NCI-H460 (cell line): Measurements from ENCODE around the gene RFX4. TPM values are rescaled to one million over a fixed set of nuclear protein-coding genes. Genes with fewer than 3 reads are reported as not detected.

Source experiments
- DNase-seq: peaks from one replicate; pipeline ENCODE4 v3.0.0-alpha.2; 2016; ENCODE audit warnings: low read depth; ENCODE audit errors: extremely low read depth
- polyA plus RNA-seq: library from polyadenylated mRNA; depleted of rRNA; stranded (reverse); fragments of >200 nt; gene quantifications from 2 replicates; pipeline ENCODE4 v1.2.3, GENCODE V29; 2014; cell fraction: nucleus; rRNA removed
- total RNA-seq: library from RNA; depleted of rRNA; stranded (reverse); fragments of >200 nt; shearing (Covaris generic); gene quantifications from 2 replicates; pipeline ENCODE4 v1.2.3, GENCODE V29; 2014; rRNA removed

Gene RFX4
- not detected in 2 replicates for total RNA-seq
- polyA plus RNA-seq: not detected in 2 replicates

DNA sequence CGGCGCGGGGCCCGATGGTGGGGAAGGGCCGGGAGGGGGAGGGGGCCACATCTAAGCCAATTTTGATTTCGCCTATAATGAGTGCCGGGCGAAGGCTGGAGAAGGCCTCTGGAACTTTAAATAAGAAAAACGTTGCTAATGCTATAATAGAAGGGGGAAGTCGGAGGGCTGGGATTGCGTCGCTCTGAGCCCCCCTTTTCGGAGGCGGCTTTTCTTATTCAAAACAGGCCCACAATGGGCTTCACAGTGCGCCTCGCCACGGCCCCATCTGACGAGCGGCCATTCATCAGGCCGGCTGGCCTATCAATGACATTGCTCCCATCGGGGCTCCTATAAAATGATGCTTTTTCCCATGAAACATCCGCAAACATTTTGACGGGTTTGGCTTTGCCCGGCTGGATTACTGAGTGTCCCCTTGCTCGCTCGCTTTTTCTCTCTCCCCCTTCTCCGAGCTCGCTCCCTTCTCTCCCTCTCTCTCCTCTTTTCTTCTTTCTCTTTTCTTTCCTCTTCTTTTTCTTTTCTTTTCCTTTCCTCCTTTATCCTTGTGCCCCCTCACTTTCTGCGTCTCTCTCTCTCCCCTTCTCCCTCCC is at the start of gene RFX4:
Gene RFX4, plus strand, starts transcription at position 364 of the 590 bp plus-strand sequence. CDS start 317 bp downstream, outside the sequence.
- no peak for DNase-seq

DNA sequence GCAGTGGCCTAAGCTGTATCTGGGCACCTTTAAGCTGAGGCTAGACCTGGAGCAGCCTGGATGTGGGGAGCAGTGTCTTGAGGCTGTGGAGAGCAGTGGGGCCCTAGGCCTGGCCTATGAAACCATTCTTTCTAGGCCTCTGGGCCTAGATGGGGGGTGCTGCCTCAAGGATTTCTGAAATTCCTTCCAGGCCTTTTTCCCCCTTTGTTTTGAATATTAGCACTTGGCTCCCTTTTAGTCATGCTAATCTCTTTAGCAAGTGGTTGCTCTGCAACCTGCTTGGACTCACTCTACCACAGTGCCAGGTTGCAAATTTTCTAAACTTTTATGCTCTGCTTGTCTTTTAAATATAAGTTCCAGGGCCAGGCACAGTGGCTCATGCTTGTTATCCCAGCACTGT is 41.6 kb upstream of the RFX4 start:
- no peak for DNase-seq

DNA sequence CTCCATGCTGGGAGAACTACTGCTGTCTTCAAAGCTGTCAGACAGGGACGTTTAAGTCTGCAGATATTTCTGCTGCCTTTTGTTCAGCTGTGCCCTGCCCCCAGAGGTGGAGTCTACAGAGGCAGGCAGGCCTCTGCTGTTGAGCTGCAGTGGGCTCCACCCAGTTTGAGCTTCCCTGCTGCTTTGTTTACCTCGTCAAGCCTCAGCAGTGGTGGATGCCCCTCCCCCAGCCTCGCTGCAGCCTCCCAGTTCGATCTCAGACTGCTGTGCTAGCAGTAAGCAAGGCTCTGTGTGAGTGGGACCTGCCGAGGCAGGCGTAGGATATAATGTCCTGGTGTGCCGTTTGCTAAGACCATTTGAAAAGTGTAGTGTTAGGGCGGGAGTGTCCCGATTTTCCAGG is 31.4 kb upstream of the RFX4 start:
- DNase-seq: no peak

DNA sequence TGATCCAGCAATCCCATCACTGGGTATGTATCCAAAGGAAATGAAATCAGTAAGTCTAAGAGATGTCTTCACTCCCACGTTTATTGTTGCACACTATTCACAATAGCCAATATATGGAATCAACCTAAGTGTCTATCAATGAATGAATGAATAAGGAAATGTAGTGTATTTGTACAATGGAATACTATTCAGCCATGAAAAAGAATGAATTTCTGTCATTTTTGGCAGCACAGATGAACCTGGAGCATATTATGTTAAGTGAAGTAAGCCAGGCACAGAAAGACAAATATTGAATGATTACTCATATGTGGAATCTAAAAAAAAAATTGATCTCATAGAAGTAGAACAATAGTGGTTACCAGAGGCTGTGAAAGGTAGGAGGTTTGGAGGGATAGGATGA is 30.6 kb upstream of the RFX4 start:
- DNase-seq: no peak

DNA sequence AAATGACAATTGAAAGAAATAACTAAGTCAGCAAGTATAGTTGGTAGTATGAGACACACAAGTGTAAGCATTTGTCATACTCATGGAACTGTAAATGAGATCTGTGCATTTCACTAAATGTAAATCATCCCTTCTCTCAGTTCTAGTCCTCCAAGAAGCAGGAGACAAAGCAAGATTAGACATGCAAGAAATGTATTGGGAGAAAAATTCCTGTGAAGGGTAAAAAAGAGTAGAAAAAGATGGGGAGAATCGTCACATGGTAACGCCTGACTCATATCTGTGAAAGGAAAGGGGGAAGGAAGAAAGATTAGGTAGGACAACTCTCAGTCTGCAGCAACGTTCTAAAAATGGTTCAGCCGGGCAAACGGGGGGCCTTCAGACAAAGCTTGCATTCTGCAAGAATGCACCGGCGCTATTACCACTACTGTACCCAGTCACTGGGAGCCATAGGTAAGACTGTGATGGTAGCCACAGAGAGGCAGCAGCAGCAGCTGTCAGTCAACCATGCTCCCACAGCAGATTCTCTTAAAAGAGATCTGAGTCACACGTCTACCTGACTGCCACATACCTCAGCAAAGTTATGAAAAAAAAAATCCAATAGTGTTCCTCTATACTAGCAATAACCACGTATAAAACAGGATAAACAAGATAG is 18.0 kb upstream of the RFX4 start:
- DNase-seq: no peak

DNA sequence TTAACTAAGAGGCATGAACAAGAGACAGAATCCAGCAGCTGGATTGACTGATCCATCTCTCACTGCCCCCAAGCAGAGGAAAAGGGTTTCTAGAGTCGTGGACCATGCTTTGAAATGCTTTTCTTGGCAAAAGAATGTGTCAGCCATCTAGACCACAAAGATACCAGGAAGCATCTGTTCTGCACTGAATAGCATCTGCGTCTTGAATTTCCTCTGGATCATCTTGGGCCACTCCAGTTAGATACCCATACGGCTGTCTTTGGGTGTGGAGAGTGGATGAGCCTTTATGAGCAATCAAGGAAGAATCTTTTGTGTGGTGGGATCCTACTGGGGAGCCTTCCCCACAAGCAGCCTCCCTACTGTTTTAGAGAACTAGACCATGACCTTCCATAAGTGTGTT is 16.0 kb upstream of the RFX4 start:
- no peak for DNase-seq

DNA sequence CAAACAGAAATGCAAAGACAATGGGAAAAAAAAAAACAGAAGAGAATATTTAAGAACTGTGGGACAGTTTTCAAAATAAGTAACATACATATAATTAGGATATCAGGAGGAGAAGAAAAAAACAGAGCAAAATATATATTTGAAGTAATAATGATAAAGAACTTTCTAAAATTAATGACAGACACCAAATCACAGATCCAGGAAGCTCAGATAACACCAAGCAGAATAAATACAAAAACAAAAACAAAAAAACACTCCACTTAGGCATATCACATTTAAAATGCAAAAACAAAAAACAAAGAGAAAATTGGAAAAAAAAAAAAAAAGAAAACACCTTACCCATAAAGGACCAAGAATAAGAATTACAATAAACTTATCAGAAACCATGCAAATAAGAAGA is 9.6 kb upstream of the RFX4 start:
- no peak for DNase-seq

DNA sequence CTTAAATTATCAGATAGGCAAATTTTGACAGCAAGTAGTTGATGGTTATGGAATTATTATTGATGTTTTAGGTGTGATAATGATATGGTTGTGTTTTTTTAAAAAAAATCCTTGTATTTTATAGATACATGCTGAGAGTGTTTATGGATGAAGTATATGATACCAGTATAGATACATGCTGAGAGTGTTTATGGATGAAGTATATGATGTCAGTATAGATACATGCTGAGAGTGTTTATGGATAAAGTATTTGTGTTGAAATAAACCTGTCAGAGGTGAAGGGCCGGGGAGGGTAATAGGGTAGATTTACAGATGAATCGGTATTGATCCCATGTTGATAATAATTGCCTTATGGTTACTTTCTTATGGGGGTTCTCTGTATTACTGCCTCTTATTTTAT is 6.0 kb upstream of the RFX4 start:
- no peak for DNase-seq

DNA sequence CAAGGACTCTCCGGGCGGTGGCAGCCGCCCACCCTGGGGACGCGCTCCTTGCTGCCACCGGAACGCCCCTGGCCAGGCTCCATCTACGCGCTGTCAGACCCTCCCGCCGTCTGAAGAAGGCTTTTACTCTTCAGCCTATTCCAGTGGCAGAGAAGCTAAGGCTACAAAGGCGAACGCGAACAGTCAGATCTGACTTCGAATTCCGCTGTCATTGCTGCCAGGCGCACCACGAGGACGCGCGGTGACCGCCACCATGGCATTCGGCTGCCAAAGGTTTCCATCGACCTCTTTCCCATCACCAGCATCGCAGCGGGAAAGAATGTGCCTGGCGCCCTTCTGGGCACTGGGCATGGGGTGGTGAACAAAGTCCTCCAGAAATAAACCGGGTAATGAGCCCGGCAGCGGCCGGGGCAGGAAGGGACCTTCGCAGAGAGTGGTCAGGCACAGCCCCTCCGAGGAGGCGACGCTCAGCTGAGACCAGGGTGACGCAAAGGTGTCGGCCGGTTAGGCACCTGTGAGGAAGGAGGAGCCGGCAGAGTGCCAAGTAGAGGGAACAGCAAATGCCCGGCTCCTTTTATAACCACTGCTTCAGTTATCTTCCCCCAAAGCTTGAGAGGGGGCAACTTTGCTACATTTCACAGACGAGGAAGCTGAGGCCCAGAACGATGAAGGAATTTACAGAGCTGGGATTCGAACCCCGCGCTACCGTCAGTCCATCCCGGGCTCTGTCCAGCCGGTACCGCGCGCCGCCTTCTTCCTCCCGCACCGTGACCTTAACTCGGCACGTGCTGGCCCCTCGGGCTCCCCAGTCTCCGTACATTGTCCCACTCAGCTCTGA is 1.9 kb upstream of the RFX4 start:
- no peak for DNase-seq

DNA sequence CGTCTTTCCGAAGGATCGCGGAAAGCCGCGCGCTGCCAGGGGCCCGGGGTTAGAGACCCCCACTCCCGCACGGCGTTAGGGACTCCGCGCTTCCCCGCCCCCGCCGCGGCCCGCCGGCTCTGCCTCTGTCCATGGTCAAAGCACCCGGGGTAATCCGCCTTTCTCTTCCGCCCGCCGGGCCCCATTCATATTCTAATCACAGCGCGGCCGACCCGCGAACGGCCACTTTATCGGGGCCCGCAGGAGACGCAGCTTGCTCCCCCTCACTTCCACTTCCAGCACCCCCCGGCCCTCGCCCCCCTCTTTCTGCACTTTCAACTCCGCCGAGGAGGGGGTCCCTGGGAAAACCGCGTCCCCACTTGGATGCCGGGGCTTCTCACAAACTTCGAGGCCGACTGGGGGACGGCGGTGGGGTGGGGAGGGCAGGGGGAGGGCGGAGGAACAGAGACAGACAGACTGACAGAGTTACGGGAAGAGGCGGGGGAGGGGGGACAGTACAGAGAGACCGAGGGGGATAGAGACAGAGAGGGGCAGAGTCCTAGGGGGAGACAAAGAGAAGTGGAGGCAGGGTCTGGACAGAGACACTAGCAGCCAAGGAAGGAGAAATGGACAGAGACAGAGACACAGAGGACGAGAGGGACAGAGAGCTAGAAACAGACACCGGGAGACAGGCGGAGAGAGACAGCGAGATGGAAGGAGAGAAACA is 1.1 kb upstream of the RFX4 start:
- peak; percentile 6 for DNase-seq

DNA sequence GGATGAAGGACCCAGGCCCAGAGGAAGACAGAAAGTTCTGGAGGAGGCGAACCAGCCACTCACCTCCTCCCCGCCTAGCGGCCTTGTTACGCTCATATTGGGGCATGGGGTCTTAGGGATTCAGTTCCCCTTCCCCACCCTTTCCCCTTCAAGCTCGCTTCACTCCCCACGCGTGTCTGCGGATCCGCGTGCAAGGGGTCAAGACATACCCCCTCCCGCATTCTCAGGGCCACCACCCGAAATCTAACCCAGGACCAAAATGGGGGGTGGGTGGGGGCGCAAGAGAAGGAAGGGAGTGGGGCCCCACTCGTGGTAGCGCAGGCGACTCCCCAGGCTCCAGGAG is 584 bp upstream of the RFX4 start:
- DNase-seq: no peak

DNA sequence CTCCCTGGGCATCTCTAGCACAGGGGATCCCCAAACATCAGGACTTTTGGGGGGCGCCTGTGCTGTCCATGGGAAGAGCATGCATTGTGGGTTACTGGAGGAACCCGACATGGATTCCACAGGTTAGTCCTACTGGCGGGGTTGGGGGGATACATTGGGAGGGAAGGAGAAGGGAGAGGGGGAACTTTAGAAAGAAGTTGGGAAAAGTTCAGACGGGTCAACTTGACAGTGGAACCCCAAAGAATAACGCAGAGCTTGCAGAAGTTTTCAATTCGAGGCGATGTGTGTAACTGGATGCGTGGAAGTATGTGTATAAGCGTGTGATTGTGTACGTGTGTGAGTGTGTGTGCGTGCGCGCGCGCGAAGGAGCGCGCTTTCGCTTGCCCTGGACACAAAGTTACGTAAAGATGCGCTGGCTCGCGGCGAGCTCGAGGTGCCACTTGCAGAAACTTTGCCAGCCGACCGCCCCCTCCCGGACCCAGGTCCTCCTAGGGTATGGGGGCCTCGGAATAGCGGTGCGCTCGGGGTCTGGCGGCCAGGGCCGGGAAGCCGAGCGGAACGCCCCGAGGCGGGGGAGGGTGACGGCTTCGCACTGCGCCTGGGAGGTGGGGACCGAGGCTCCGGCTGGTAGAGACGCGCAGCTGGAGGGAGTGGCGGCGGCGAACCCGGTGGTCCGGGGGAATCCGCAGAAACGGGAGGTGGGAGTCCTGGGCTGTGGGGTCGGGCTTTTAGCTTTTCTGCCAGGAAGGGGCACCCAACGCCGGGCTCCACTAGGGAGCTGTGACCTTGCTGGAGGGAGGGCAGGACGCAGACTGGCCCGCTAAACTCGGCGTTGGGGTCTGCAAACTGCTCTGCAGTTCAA is 669 bp downstream of the RFX4 start:
- DNase-seq: no peak

DNA sequence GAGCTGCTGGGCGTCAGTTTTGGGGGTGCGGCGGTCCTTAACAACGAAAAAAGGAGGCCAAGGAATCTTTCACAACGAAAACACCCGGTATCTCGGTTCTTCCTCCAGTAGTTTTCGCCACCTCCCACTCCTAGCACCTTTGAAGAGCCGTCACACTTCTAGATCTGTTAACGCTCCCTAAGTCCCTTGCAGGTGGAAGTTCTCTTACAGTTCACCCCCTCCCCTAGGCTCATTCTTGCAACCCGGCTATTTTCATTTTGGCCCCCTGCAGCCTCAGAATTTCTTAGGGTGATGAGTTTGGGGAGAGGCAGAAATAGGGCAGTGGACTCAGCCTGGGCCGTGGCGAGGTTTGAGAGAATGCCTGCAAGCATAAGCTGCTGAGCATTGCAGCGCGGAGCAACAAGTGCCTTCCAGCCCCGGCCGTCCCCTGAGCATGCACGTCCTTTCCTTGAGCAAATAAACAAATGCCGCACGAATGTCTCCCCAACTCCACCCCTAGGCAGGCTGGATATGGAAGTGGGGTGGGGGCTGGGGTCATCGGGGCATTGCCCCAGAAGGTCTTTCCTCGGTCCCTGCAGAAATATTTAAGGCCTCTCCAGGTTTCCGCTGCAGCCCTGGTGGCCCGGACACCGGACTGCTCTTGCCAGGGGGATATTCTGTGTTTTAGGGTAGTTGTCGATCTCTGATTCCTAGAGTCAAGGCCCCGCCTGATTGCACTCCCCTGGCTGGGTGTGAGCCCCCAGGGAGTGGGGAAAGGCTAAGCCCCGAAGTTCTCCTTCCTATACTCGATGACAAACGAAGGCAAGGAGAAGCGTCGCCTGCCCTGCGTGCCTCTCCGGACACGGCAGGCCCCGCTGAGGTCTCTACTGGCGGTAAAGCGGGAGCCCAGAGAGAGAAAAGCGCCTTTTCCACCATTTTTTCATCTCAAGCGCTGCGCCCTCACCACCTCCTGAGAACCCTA is 1.6 kb downstream of the RFX4 start:
- no peak for DNase-seq

DNA sequence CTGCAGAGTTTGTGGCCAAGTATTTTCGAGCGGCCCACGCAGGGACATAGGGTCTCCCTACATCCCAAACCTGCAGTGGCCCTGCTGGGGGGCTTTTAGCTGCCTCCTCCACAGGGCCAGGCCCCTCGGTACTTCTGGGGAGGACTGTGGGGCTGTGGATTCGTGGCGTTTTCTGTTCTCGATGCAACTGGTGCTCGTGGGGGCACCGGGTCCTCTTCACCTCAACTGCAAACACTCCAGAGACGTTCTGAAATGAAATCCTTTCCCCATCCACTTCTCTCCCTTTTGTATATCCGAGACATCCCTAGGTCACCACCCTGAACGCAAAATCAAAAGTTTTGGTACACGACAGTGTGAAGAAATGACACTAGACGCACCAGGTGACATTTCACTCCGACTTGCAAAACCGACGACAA is 2.3 kb downstream of the RFX4 start:
- DNase-seq: no peak

DNA sequence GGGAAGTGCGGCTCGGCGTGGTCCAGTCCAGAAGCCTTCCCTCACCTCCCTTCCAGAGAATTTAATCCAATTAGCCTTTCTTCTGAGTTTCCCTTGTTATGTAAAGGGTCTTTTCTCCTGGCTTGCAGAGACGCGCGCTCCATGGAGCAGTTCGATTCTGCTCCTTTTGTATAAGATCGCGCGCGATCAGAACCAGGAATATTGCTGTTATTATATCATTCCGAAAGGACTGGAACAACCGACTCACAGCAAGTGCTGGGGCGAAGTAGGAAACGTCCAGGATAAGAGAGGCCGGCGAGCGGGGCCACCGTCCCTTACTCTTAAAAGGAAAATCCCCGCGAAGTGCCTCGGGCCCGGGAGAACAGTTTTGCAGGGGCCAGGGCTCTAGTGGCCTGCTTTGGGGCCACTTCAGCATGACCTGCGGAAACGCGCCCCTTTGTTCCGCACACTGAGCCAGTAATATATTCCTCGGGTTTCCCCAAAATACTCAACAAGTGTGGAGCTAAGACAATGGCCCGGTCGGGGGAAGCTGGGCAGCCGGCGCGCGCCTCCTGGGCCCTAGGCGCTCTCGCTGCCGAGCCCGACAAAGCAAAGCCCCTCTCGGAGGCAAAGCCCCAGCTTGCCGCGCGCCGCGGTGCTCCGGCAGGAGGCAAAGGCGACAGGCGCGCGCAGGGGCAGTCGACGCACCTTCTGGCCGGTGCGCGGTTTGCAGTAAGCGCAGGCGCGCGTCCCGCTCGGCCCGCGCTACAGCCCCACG is 2.9 kb downstream of the RFX4 start:
- no peak for DNase-seq

DNA sequence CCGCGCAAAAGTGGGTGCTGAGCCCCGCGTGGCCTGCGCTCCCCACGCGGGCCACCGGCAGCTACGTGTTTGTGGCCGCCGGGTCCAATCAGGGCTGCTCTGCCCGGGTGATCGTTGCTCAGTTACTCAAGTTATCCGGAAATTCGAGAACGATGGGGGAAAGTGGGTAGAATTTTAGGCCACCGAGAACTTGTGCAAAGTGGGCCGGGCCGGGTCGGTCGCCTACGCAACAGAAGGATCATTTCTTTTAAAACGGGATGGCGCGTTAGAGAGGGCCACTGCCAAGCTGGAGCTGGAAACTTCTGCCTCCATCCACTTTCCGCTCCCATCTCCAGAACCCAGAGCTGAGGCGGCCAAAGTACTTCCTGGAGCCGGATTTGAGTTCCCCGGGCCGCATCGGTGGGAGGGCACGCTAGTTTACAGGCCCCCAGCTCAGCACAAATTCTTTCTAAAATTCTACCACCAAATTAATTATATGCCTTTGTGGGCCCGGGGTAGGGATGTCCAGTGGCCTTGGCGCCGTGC is 3.5 kb downstream of the RFX4 start:
- DNase-seq: no peak

DNA sequence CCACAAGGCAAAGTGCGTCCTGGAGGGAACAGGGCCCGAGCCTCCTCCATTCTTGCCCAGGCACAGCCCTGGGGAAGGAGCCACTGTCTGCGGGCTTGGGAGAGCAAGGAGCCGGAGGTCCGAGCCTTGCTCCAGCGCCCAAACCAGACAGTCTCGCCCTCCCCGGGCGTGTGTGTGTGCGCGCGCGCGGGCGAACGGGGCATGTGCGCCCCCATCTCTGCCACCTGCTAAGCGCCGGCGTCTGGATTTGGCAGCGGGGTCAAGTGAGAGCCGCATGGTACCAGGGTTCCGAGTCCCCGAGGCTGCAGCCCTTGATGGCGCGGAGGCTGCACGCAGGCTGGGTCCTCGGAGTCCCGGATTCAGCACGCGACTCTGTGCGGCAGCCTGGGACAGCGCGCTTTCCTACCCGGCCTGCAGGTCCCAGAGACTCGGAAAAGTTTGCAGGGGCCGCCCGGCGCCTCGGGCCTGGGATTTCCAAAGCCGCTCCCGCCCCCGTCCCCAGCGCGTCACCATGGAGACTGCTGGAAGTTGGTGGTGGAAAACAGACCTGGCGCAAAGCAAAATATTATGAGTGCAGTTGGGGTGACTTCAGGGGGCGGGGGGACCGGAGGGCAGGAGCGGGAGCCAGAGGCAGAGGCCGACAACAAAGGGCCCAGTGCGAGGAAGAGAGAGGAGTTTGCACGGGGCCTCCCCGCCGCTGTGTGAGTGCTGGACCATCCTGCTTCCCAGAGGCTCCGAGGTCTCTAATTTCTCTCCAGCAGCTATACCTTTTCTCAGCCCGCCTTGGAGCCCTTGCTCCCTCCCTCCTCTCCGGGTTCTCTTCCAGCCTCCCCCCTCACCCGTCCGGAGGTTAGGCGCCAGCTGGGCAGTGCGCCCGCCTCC is 4.2 kb downstream of the RFX4 start:
- DNase-seq: no peak
